Sigmoid colon (tissue), 4 donors: Measurements from ENCODE around the gene DIAPH2.

Experiments used
- CTCF ChIP-seq, 4 experiments: fragments of 450-650 bp in 3 of 4; fragments of 200-600 bp in 1 of 4; IDR thresholded peaks; one replicate each; pipeline ENCODE4 v1.5.1; 2016 to 2019; ENCODE audit warnings: antibody characterized with exemption in 4 of 4, mild to moderate bottlenecking in 3 of 4, moderate library complexity in 2 of 4
- POLR2A ChIP-seq, 2 donors: fragments of 450-650 bp; IDR thresholded peaks; one replicate each; pipeline ENCODE4 v1.6.1; 2016; ENCODE audit warnings: antibody characterized with exemption in 2 of 2, mild to moderate bottlenecking in 2 of 2, moderate library complexity in 2 of 2
- POLR2AphosphoS5 ChIP-seq, 4 donors: sonication (generic); formaldehyde crosslinking; IDR thresholded peaks; one replicate each; pipeline ENCODE4 v1.6.1; 2017; ENCODE audit warnings: antibody characterized with exemption in 4 of 4

GRCh38 chrX:97399400-97399799 lies 714.8 kb downstream of the DIAPH2 start:
- TF ChIP-seq CTCF (IDR thresholded peaks at IDR 0.05) (no peak), POLR2A (IDR thresholded peaks at IDR 0.05) (no peak), POLR2AphosphoS5 (IDR thresholded peaks at IDR 0.05) (no peak)
